HepG2 (cell line): Measurements from ENCODE around the gene JDP2. TPM values are rescaled to one million over a fixed set of nuclear protein-coding genes. Genes with fewer than 3 reads are reported as not detected.

Experiments used
- CC2D1A ChIP-seq: sonication (generic); formaldehyde crosslinking; IDR thresholded peaks from 2 replicates; pipeline ENCODE4 v1.8.1; 2023; ENCODE audit warnings: mild to moderate bottlenecking, missing genetic modification reagents
- DR1 ChIP-seq: sonication (generic); formaldehyde crosslinking; IDR thresholded peaks from 2 replicates; pipeline ENCODE4 v1.8.0; 2021; ENCODE audit warnings: mild to moderate bottlenecking, missing genetic modification reagents, inconsistent platforms
- HNRNPK ChIP-seq: fragments of 200-400 bp; formaldehyde crosslinking; IDR thresholded peaks from 2 replicates; pipeline ENCODE4 v1.6.1; 2018; ENCODE audit warnings: low read length, low read depth, moderate library complexity, mild to moderate bottlenecking; ENCODE audit not compliant: poor library complexity, severe bottlenecking
- KLF12 ChIP-seq: sonication (generic); formaldehyde crosslinking; IDR thresholded peaks from 2 replicates; pipeline ENCODE4 v1.4.0; 2020; ENCODE audit warnings: missing genetic modification reagents, borderline replicate concordance
- MAFK ChIP-seq, 2 experiments: IDR thresholded peaks in 1 of 2; conservative IDR thresholded peaks in 1 of 2; 2 replicates each; pipeline ENCODE4 v1.6.1; 2011; ENCODE audit warnings: improper control_type of control experiment in 2 of 2, low read length in 2 of 2
- MED1 ChIP-seq: sonication (generic); formaldehyde crosslinking; IDR thresholded peaks from 2 replicates; pipeline ENCODE4 v1.4.0; 2020; ENCODE audit warnings: missing genetic modification reagents
- PPARG ChIP-seq: conservative IDR thresholded peaks from 2 replicates; pipeline ENCODE4 v1.6.1; 2016; ENCODE audit warnings: missing biosample characterization, missing genetic modification reagents
- PRPF4 ChIP-seq: fragments of 200-400 bp; formaldehyde crosslinking; IDR thresholded peaks from 2 replicates; pipeline ENCODE4 v1.6.1; 2016; ENCODE audit warnings: low read length, low read depth; ENCODE audit not compliant: poor library complexity, severe bottlenecking
- TARDBP ChIP-seq: sonication (generic); formaldehyde crosslinking; IDR thresholded peaks from 2 replicates; pipeline ENCODE4 v1.8.0; 2022; ENCODE audit warnings: mild to moderate bottlenecking, missing genetic modification reagents
- THAP11 ChIP-seq: IDR thresholded peaks from 2 replicates; pipeline ENCODE4 v1.6.1; 2016; ENCODE audit warnings: missing biosample characterization, missing genetic modification reagents
- ZNF12 ChIP-seq: sonication (generic); formaldehyde crosslinking; IDR thresholded peaks from 2 replicates; pipeline ENCODE4 v1.5.0; 2020; ENCODE audit warnings: missing genetic modification reagents
- ZNF251 ChIP-seq: sonication (generic); formaldehyde crosslinking; IDR thresholded peaks from 2 replicates; pipeline ENCODE4 v1.9.0; 2021; ENCODE audit warnings: mild to moderate bottlenecking, missing genetic modification reagents
- ZNF660 ChIP-seq: sonication (generic); formaldehyde crosslinking; IDR thresholded peaks from 2 replicates; pipeline ENCODE4 v1.5.1; 2020; ENCODE audit warnings: mild to moderate bottlenecking, low read depth, missing genetic modification reagents, borderline replicate concordance
- polyA plus RNA-seq, 8 experiments: library from polyadenylated mRNA; depleted of rRNA in 3 of 8; stranded (reverse) in 7 of 8; unstranded in 1 of 8; fragments of >200 nt; fragmentation: Illumina TruSeq in 4 of 8; extraction: Trizol in 4 of 8; gene quantifications; 2 replicates each; pipeline versions ENCODE4 v1.2.1 to v1.2.3, GENCODE V29; 2011 to 2016; ENCODE audit warnings: low read depth in 4 of 8, missing spikeins in 1 of 8, mixed read lengths in 1 of 8; ENCODE audit not compliant: insufficient read depth in 1 of 8
- total RNA-seq, 5 experiments: library from RNA; depleted of rRNA; stranded (reverse); fragments of >200 nt; fragmentation: Illumina TruSeq; extraction: Trizol; gene quantifications; 2 replicates each; pipeline ENCODE4 v1.2.3, GENCODE V29; 2016; ENCODE audit warnings: low read depth in 1 of 5
- TF ChIP-seq, protein P1 (sequence below): sonication (generic); formaldehyde crosslinking; IDR thresholded peaks from 2 replicates; pipeline ENCODE4 v1.5.1; 2020; ENCODE audit warnings: missing genetic modification reagents, mild to moderate bottlenecking, borderline replicate concordance
- TF ChIP-seq, protein P2 (sequence below): sonication (generic); formaldehyde crosslinking; IDR thresholded peaks from 2 replicates; pipeline ENCODE4 v1.5.1; 2020; ENCODE audit warnings: mild to moderate bottlenecking, moderate library complexity, missing genetic modification reagents
- TF ChIP-seq, protein P3 (sequence below): sonication (generic); formaldehyde crosslinking; IDR thresholded peaks from 2 replicates; pipeline ENCODE4 v1.9.0; 2021; ENCODE audit warnings: missing genetic modification reagents, mild to moderate bottlenecking, borderline replicate concordance
- TF ChIP-seq, protein P4 (sequence below): sonication (generic); formaldehyde crosslinking; IDR thresholded peaks from 2 replicates; pipeline ENCODE4 v1.4.0; 2020; ENCODE audit warnings: missing genetic modification reagents
- TF ChIP-seq, protein P5 (sequence below): sonication (generic); formaldehyde crosslinking; IDR thresholded peaks from 2 replicates; pipeline ENCODE4 v1.4.0; 2020; ENCODE audit warnings: mild to moderate bottlenecking, missing genetic modification reagents
- TF ChIP-seq, protein P6 (sequence below): sonication (generic); formaldehyde crosslinking; IDR thresholded peaks from 2 replicates; pipeline ENCODE4 v1.4.0; 2020; ENCODE audit warnings: missing genetic modification reagents

The JDP2 gene
- total and polyA plus RNA-seq, 2 of the 13 experiments (the other 11 are each of a cell fraction or from before 2014, with no cell fraction given), result 8.0 to 8.9 TPM

DNA sequence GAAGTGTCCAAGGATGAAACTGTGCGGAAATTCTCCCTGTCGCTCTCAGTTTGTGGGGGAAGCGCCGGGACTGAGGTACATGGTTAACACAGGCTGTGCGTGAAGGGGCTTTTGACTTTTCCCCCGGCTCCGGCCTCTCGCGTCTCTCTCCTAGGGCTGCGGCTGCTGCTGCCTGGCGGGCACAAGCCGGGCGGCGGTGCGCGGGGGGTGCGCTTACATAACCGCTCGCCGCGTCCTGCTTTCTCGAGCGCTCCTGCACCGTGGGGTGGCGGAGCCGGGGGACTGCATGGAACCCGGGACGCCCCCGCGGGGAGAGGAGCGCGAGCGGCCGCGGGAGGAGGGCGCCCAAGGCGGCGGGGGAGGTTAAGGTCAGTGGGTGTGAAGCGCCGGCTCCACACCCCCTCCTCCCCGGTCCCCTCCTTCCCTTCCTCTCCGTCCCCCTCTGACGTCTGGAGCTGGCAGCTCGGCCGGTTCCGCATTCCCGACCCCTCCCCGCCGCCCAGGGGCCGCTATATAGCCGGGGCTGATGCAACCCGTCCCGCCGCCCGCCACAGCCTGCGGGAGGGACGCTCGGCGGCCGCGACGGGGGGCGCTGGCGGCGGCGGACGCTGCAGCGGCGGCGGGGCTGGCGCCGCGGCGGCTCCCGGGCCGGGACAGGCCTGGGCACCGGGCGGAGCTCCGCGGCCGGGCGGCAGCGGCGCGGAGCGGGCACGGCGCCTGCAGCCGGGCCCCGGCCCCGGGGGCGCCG, at the start of gene JDP2 (continued):
- TF ChIP-seq, protein P1, sequence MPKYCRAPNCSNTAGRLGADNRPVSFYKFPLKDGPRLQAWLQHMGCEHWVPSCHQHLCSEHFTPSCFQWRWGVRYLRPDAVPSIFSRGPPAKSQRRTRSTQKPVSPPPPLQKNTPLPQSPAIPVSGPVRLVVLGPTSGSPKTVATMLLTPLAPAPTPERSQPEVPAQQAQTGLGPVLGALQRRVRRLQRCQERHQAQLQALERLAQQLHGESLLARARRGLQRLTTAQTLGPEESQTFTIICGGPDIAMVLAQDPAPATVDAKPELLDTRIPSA (CRISPR knock-in tag), result no peak
- no peak for TF ChIP-seq ZNF660
- TF ChIP-seq, protein P2, sequence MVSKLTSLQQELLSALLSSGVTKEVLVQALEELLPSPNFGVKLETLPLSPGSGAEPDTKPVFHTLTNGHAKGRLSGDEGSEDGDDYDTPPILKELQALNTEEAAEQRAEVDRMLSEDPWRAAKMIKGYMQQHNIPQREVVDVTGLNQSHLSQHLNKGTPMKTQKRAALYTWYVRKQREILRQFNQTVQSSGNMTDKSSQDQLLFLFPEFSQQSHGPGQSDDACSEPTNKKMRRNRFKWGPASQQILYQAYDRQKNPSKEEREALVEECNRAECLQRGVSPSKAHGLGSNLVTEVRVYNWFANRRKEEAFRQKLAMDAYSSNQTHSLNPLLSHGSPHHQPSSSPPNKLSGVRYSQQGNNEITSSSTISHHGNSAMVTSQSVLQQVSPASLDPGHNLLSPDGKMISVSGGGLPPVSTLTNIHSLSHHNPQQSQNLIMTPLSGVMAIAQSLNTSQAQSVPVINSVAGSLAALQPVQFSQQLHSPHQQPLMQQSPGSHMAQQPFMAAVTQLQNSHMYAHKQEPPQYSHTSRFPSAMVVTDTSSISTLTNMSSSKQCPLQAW (CRISPR knock-in tag), result peak; percentile 8; the same call in 1 of the 2 replicates
- no peak; the same call in 1 of the 2 replicates for TF ChIP-seq THAP11 (CRISPR knock-in tag)
- no peak for TF ChIP-seq KLF12
- TF ChIP-seq CC2D1A, result no peak
- TF ChIP-seq, protein P3, sequence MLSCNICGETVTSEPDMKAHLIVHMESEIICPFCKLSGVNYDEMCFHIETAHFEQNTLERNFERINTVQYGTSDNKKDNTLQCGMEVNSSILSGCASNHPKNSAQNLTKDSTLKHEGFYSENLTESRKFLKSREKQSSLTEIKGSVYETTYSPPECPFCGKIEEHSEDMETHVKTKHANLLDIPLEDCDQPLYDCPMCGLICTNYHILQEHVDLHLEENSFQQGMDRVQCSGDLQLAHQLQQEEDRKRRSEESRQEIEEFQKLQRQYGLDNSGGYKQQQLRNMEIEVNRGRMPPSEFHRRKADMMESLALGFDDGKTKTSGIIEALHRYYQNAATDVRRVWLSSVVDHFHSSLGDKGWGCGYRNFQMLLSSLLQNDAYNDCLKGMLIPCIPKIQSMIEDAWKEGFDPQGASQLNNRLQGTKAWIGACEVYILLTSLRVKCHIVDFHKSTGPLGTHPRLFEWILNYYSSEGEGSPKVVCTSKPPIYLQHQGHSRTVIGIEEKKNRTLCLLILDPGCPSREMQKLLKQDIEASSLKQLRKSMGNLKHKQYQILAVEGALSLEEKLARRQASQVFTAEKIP, result no peak
- 0 out of 2 replicates have a peak, but pooled peaks have one; percentile 30 for TF ChIP-seq ZNF12 (CRISPR knock-in tag)
- 0 out of 2 replicates have a peak, but pooled peaks have one; percentile 21 for TF ChIP-seq TARDBP
- TF ChIP-seq, protein P4, sequence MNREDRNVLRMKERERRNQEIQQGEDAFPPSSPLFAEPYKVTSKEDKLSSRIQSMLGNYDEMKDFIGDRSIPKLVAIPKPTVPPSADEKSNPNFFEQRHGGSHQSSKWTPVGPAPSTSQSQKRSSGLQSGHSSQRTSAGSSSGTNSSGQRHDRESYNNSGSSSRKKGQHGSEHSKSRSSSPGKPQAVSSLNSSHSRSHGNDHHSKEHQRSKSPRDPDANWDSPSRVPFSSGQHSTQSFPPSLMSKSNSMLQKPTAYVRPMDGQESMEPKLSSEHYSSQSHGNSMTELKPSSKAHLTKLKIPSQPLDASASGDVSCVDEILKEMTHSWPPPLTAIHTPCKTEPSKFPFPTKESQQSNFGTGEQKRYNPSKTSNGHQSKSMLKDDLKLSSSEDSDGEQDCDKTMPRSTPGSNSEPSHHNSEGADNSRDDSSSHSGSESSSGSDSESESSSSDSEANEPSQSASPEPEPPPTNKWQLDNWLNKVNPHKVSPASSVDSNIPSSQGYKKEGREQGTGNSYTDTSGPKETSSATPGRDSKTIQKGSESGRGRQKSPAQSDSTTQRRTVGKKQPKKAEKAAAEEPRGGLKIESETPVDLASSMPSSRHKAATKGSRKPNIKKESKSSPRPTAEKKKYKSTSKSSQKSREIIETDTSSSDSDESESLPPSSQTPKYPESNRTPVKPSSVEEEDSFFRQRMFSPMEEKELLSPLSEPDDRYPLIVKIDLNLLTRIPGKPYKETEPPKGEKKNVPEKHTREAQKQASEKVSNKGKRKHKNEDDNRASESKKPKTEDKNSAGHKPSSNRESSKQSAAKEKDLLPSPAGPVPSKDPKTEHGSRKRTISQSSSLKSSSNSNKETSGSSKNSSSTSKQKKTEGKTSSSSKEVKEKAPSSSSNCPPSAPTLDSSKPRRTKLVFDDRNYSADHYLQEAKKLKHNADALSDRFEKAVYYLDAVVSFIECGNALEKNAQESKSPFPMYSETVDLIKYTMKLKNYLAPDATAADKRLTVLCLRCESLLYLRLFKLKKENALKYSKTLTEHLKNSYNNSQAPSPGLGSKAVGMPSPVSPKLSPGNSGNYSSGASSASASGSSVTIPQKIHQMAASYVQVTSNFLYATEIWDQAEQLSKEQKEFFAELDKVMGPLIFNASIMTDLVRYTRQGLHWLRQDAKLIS (CRISPR knock-in tag), result no peak
- no peak for TF ChIP-seq MAFK (conservative IDR thresholded peaks at IDR 0.05 in 1 of 2, IDR thresholded peaks at IDR 0.05 in 1 of 2; ENCODE audit: low read length in 2 of 2)
- TF ChIP-seq PPARG (CRISPR knock-in tag), result no peak
- TF ChIP-seq HNRNPK, result peak; percentile 92
- TF ChIP-seq, protein P5, sequence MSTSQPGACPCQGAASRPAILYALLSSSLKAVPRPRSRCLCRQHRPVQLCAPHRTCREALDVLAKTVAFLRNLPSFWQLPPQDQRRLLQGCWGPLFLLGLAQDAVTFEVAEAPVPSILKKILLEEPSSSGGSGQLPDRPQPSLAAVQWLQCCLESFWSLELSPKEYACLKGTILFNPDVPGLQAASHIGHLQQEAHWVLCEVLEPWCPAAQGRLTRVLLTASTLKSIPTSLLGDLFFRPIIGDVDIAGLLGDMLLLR (CRISPR knock-in tag), result no peak
- TF ChIP-seq, protein P6, sequence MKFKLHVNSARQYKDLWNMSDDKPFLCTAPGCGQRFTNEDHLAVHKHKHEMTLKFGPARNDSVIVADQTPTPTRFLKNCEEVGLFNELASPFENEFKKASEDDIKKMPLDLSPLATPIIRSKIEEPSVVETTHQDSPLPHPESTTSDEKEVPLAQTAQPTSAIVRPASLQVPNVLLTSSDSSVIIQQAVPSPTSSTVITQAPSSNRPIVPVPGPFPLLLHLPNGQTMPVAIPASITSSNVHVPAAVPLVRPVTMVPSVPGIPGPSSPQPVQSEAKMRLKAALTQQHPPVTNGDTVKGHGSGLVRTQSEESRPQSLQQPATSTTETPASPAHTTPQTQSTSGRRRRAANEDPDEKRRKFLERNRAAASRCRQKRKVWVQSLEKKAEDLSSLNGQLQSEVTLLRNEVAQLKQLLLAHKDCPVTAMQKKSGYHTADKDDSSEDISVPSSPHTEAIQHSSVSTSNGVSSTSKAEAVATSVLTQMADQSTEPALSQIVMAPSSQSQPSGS (CRISPR knock-in tag), result no peak
- TF ChIP-seq ZNF251, result no peak
- TF ChIP-seq DR1 (CRISPR knock-in tag), result 0 out of 2 replicates have a peak, but pooled peaks have one; percentile 38
- TF ChIP-seq MED1 (CRISPR knock-in tag), result no peak
- TF ChIP-seq PRPF4, result no peak
